HG03039 (cell line): Measurements from ENCODE around the gene KLHL26.

ENCODE experiments used
- ATAC-seq: cut with Tn5 transposase; IDR thresholded peaks from one replicate; pipeline ENCODE4 v1.9.1; 2021; ENCODE audit warnings: mild to moderate bottlenecking, moderate library complexity; ENCODE audit not compliant: unreplicated experiment

KLHL26 gene

GRCh38 chr19:18612772-18613588 is 23.8 kb upstream of the KLHL26 start, which contains the start of gene TMEM59L:
TMEM59L (plus strand) TSS chr19:18612870; CDS start chr19:18612959, 89 bp downstream.
- no peak for ATAC-seq

GRCh38 chr19:18613589-18614234 is 23.1 kb upstream of the KLHL26 start:
- ATAC-seq: no peak

- no peak for ATAC-seq
Measured at GRCh38 chr19:18616023-18616422, 20.8 kb upstream of the KLHL26 start.

GRCh38 chr19:18617562-18617961 is 19.3 kb upstream of the KLHL26 start:
- ATAC-seq: no peak

- ATAC-seq: no peak
Measured at GRCh38 chr19:18618236-18618635, 18.6 kb upstream of the KLHL26 start.

- ATAC-seq: no peak
Measured at GRCh38 chr19:18620311-18620710, 16.5 kb upstream of the KLHL26 start.

DNA sequence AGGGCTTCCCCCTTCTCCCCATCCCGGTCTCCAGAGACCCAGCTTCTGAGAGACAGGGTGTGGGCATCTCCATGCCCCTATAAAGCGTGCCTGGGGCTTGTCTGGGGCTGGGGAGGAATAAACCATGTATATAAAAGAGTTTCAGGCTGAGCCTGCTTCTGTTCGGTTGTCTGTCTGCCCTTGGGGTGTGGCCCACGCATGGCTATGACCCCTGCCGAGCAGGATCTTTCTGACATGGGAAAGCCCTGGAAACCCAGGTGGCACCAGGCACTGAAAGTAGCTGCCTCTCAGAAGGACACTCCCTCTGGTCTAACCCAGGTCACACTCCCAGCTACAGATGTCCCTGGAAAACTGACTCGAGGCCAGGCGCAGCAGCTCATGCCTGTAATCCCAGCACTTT is 15.9 kb upstream of the KLHL26 start:
- no peak for ATAC-seq

DNA sequence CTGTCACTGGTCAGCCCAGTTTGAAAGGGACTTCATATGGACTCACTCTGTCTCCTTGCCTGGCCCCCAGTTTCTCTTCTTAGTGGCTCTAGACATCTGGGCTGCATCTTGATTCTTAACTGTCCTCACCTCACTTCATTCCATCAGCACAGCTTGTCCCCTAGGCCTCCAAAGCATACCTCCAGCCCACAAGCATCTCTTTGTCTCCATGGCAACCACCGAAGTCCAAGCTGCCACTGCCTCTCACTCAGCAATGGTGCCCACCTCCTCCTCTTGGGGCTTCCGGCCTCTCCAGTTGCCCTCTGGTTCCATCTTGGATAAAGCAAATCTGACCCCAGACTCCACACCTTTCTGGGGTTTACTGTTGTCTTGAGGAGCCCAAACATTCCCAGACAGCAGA is 9.9 kb upstream of the KLHL26 start:
- no peak for ATAC-seq

GRCh38 chr19:18629166-18630088 is 7.4 kb upstream of the KLHL26 start:
- no peak for ATAC-seq

DNA sequence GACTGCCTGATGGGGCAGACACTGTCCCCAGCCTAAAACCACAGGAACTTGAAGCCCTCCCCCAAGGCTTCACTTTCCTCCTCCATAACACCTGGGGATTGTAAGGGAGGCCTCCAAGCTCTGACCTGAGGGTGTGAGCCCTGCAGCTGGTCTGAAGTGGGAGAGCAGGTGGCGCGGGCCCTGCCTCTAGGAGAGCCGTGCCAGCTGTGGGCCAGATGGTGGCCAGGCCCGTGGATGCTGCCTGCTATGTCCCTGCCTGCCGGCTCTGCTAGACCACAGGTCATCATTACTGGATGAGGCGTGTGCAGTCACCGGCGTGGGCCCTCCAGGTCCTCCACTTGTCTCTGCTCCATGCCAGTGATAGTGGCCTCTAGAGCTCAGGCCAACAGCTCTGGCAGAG is 3.5 kb upstream of the KLHL26 start:
- no peak for ATAC-seq

DNA sequence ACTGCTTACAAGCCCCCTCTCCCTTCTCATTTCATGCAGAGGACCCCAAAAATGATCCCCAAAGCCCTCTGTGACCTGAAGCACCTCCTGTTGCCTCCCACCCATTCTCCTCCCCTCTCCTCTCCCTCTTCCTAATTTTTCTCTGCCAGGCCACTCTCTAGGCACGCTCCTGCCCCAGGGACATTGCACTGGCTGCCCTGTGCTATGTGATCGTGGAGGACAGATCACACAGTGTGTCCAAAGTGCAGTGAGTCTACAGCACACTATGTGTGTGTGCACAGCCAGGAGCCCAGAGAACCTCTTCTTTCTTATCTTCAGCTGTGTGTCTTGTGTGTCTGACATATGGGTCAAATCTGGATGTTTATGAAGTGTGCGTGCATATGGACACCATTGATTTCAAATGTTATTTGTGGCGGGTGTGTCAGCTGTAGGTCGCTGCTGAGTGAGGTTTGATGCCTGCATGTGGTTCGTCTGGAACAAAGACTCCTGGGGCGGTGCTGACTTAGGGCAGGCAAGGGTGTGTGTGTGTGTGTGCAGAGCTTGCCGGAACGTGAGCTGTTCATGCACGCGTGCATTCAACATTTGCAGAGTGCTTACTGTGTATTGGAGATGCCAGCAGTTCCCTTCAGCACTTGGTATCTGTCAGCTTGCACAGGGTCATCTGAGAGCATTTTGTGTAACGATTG is 2.1 kb upstream of the KLHL26 start:
- ATAC-seq: no peak

- no peak for ATAC-seq
Measured at GRCh38 chr19:18635831-18636182, 1.0 kb upstream of the KLHL26 start.

DNA sequence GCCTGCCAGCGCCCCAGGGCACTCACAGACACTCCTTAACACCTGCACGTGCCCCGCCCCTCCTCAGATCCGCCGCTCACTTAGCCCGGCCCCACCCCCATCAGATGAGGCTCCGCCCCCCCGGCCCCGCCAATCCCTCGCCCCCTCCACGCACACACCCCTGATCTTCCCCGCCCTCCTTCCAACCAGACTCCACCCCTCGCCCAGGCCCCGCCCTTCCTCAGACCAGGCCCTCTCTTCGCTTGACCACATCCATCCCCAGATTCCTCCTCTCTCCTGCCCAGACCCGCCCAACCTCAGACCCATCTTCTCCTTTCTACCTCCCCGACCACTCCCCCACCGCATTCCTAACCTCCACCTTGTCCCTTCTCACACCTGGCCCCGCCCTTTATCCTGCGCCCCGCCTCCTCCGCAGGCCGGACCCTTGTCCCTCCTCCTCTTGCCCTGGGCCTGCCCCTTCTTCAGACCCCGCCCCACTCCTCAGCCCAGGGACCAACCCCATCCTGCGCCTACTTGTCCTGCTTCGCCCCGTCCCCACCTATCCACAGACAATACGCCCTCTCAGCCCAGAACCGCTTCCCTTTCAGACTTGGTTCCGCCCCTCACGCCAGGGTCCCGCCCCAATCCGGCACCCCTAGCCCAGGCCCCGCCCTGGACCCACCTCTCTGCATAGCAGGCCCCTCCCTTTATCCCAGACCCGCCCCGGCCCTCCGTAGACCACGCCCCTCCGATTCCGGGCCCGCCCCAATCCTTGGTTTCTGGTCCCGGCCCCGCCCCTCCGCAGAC is 452 bp upstream of the KLHL26 start:
- ATAC-seq: peak; percentile 79

- ATAC-seq: no peak
Measured at GRCh38 chr19:18637673-18638630, 1.1 kb downstream of the KLHL26 start.

GRCh38 chr19:18639706-18640243 is 2.9 kb downstream of the KLHL26 start:
- no peak for ATAC-seq

- no peak for ATAC-seq
Measured at GRCh38 chr19:18644196-18645034, 7.6 kb downstream of the KLHL26 start.

DNA sequence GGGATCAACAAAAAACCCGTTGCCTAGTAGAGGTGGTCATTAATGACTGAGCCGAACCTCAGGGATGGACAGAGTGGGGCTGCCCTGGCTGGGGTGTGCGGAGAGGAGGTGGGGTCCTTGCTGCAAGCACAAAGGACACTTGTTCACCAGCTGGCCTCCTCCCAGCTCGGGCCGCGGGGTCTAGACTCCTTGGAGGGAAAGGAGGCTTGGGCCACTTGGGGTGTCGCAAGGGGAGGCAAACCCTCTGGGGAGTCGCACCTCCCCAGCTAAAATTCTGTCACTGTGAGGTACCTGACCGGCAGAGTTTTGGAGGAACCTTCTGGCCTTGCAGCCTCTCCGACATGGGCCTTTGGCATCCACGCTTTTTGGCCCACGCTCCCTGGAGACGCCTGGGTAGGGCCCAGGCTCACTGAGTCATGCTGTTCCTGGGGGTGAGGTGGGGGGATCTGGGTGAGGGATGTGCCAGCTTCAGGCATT is 8.2 kb downstream of the KLHL26 start:
- ATAC-seq: no peak
